ENCODE data around the gene DCST1. TPM values are rescaled to one million over a fixed set of nuclear protein-coding genes. Genes with fewer than 3 reads are reported as not detected.

DCST1 gene
- total RNA-seq, 1 experiment from 2014 or later = 0.32 TPM

DNA sequence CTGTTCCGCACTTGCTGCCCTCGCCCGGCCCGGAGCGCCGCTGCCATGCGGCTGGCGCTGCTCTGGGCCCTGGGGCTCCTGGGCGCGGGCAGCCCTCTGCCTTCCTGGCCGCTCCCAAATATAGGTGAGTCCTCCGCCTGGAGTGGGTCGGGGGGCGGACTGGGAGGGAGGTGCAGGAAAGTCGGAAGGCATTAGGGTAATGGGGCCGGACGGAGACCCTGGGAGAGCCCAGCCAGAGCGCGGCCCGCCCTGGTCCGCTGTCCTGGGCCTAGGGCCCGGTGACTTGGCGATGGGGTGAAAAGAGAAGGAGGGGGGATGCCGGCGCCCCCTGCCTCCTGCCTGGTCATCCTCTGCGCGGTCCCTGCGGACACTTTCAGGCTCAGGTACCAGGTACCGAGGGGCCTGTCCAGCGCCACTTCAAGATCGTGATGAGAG, 17.7 kb downstream of the DCST1 start:
- no peaks in the 10 kb centered on the region for H3K9me3 ChIP-seq (ENCODE audit: control insufficient read depth in 1 of 2, insufficient read depth in 1 of 2, low read depth in 1 of 2, low read length in 2 of 2)
- ChIA-PET RAD21 (ENCODE audit: low non-redundant PET in 1 of 2, low total read pairs in 2 of 2, uncharacterized antibody in 2 of 2, unreplicated experiment in 2 of 2) (interaction anchor here (0.6 to 0.9 kb wide), 2 partner anchors 34 to 96 kb away, joined by 3 to 4 read pairs; partner anchors contain the start of gene PBXIP1 (in 1 of the 2)), CTCF (interaction anchor here (0.7 to 1.6 kb wide), 22 partner anchors 10 to 382 kb away, joined by 3 to 14 read pairs (median 4); partner anchors contain the start of genes PBXIP1 and SHC1), POLR2A (interaction anchor here (1.1 to 1.2 kb wide), 2 partner anchors 119 to 121 kb away, joined by 3 read pairs; partner anchors contain the start of gene KRTCAP2)
- intact Hi-C loops (cut with micrococcal nuclease) = loop anchor here (5.0 kb wide), 1 partner anchor 49 kb away; the partner anchor contains the start of gene ZBTB7B
- peak overlapping the region; percentile 90 for H3K9ac ChIP-seq (ENCODE audit: low read length)
- no peak overlapping the region for H2AFZ ChIP-seq (ENCODE audit: low read depth, low read length, poor library complexity, severe bottlenecking)
- ATAC-seq = no peak; the same call in 1 of the 2 replicates
- no peaks in the 10 kb centered on the region for H4K20me1 ChIP-seq (ENCODE audit: insufficient read depth)
- BruUV-seq (replicated peaks) = TSS peak; percentile 49
- no peaks in the 10 kb centered on the region for H3K27me3 ChIP-seq (ENCODE audit: insufficient read depth, low read length)
- DNase-seq (ENCODE audit: low read depth, low spot score) = no peak
- peak overlapping the region; percentile 93 for H3K27ac ChIP-seq (ENCODE audit: low read depth, low read length)
- no peaks in the 10 kb centered on the region for H3K9me2 ChIP-seq (ENCODE audit: insufficient read depth)
- peaks cover 13 to 38% of the 10 kb centered on the region in 2 experiments for H3K4me1 ChIP-seq (ENCODE audit: control insufficient read depth in 1 of 2, insufficient read depth in 2 of 2, low read length in 2 of 2)
- H3K36me3 ChIP-seq (ENCODE audit: control insufficient read depth in 1 of 2, insufficient read depth in 2 of 2, low read length in 2 of 2) = peaks cover 16 to 17% of the 10 kb centered on the region in 2 experiments
- TF ChIP-seq POLR2A (IDR thresholded peaks at IDR 0.05; ENCODE audit: borderline replicate concordance, extremely low read depth, insufficient read depth, insufficient read length) (peak; percentile 53), POLR2AphosphoS5 (IDR thresholded peaks at IDR 0.05; ENCODE audit: low read depth, low read length) (peak; percentile 82), SRF (IDR thresholded peaks at IDR 0.05; ENCODE audit: low read depth) (no peak), ZFX (IDR thresholded peaks at IDR 0.05) (peak; percentile 70; the same call in 1 of the 2 replicates)
- peak overlapping the region; percentile 90 to 94 for H3K4me3 ChIP-seq (replicated peaks in 1 of 2; ENCODE audit: low read depth in 1 of 2, low read length in 2 of 2)
- H3K4me2 ChIP-seq (ENCODE audit: low read length) = peak overlapping the region; percentile 100
- peaks cover 39% of the 10 kb centered on the region for H3K79me2 ChIP-seq (ENCODE audit: insufficient read depth, low read length)

DNA sequence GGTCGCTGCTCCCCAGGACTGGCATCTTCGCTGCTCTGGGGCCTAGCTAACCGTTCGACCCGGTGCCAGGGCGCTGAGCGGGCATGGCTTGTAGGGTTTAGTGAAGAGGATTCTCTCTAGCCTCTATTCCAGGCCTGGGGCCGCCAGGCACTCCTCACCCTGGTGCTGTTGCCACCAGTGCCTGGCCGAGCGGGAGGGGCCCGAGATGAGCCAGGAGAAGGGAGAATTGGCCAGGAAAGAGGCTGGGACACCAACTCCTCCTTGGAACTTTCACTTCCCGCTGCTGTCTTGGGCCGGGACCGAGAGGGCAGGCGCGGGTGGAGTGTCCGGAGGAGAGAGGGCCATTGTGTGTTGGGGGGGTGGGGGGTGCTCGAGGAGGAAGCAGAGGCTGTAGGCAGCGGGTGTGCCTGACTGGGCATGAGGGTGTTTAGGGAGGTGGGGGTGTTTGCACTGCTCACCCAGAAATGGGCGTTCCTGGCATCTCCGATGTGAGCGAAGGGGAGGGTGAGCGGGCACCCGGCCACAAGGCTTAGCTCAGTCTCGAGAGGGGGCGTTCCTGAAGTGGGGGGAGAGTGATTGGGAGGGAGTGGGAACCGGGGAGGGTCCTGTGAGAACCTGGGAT, 18.3 kb downstream of the DCST1 start:
- DNase-seq (ENCODE audit: low read depth, low spot score) (no peak), ATAC-seq (peak; percentile 27)
- Histone ChIP-seq H3K27ac (ENCODE audit: low read depth, low read length) (peak overlapping the region; percentile 93), H3K27me3 (ENCODE audit: insufficient read depth, low read length) (no peaks in the 10 kb centered on the region), H3K79me2 (ENCODE audit: insufficient read depth, low read length) (peaks cover 39% of the 10 kb centered on the region), H3K4me2 (ENCODE audit: low read length) (peak overlapping the region; percentile 100), H3K4me1 (ENCODE audit: control insufficient read depth in 1 of 2, insufficient read depth in 2 of 2, low read length in 2 of 2) (peaks cover 13 to 38% of the 10 kb centered on the region in 2 experiments), H3K9ac (ENCODE audit: low read length) (peak overlapping the region; percentile 90), H3K9me3 (ENCODE audit: control insufficient read depth in 1 of 2, insufficient read depth in 1 of 2, low read depth in 1 of 2, low read length in 2 of 2) (no peaks in the 10 kb centered on the region), H3K36me3 (ENCODE audit: control insufficient read depth in 1 of 2, insufficient read depth in 2 of 2, low read length in 2 of 2) (peaks cover 17 to 21% of the 10 kb centered on the region in 2 experiments), H3K9me2 (ENCODE audit: insufficient read depth) (no peaks in the 10 kb centered on the region), H4K20me1 (ENCODE audit: insufficient read depth) (no peaks in the 10 kb centered on the region), H2AFZ (ENCODE audit: low read depth, low read length, poor library complexity, severe bottlenecking) (no peak overlapping the region), H3K4me3 (replicated peaks in 1 of 2; ENCODE audit: low read depth in 1 of 2, low read length in 2 of 2) (peak overlapping the region; percentile 90 to 94)
- intact Hi-C loops (cut with micrococcal nuclease) = loop anchor here (5.0 kb wide), 1 partner anchor 50 kb away; the partner anchor contains the start of gene ZBTB7B
- no TSS peak for BruUV-seq (replicated peaks)
- TF ChIP-seq, protein P1, sequence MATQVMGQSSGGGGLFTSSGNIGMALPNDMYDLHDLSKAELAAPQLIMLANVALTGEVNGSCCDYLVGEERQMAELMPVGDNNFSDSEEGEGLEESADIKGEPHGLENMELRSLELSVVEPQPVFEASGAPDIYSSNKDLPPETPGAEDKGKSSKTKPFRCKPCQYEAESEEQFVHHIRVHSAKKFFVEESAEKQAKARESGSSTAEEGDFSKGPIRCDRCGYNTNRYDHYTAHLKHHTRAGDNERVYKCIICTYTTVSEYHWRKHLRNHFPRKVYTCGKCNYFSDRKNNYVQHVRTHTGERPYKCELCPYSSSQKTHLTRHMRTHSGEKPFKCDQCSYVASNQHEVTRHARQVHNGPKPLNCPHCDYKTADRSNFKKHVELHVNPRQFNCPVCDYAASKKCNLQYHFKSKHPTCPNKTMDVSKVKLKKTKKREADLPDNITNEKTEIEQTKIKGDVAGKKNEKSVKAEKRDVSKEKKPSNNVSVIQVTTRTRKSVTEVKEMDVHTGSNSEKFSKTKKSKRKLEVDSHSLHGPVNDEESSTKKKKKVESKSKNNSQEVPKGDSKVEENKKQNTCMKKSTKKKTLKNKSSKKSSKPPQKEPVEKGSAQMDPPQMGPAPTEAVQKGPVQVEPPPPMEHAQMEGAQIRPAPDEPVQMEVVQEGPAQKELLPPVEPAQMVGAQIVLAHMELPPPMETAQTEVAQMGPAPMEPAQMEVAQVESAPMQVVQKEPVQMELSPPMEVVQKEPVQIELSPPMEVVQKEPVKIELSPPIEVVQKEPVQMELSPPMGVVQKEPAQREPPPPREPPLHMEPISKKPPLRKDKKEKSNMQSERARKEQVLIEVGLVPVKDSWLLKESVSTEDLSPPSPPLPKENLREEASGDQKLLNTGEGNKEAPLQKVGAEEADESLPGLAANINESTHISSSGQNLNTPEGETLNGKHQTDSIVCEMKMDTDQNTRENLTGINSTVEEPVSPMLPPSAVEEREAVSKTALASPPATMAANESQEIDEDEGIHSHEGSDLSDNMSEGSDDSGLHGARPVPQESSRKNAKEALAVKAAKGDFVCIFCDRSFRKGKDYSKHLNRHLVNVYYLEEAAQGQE (IDR thresholded peaks at IDR 0.05; ENCODE audit: low read depth) = no peak
- peak; percentile 46; the same call in 1 of the 2 replicates for TF ChIP-seq ZFX (IDR thresholded peaks at IDR 0.05)
- CTCF ChIA-PET = interaction anchor here (0.7 to 1.6 kb wide), 5 partner anchors 9 to 116 kb away, joined by 3 to 14 read pairs (median 7); no protein-coding TSS in a partner anchor
- RAD21 ChIA-PET (ENCODE audit: low non-redundant PET in 1 of 2, low total read pairs in 2 of 2, uncharacterized antibody in 2 of 2, unreplicated experiment in 2 of 2) = interaction anchor here in 1 of 2 experiments (1.1 kb wide), 1 partner anchor 10 kb away, joined by 8 read pairs; no protein-coding TSS in a partner anchor
- POLR2A ChIA-PET = no interaction called here
